Neural cell (in vitro differentiated cells): Measurements from ENCODE around the gene TSNAX. TPM values are rescaled to one million over a fixed set of nuclear protein-coding genes. Genes with fewer than 3 reads are reported as not detected.

ENCODE experiments used
- H2AFZ ChIP-seq: fragments of 200-600, 300-800 bp; sonication (generic), shearing (Covaris generic); 2 replicates; pipeline ENCODE4 v1.6.0; 2014; ENCODE audit warnings: low read depth, mild to moderate bottlenecking, antibody characterized with exemption, low read length, moderate library complexity
- H3F3A ChIP-seq: fragments of 200-600 bp; shearing (Covaris generic); 2 replicates; pipeline ENCODE4 v1.6.1; 2016; ENCODE audit warnings: mild to moderate bottlenecking, moderate library complexity, mixed read lengths, antibody characterized with exemption, low read length; ENCODE audit not compliant: insufficient read depth, poor library complexity, severe bottlenecking
- H3K27ac ChIP-seq: fragments of 200-600, 300-800 bp; sonication (generic), shearing (Covaris generic); 2 replicates; pipeline ENCODE4 v1.5.1; 2014; ENCODE audit warnings: mild to moderate bottlenecking, low read length, moderate library complexity
- H3K27me3 ChIP-seq: fragments of 300-800, 200-600 bp; sonication (generic), shearing (Covaris generic); 2 replicates; pipeline ENCODE4 v1.6.0; 2014; ENCODE audit warnings: mild to moderate bottlenecking, low read depth, low read length, moderate library complexity; ENCODE audit not compliant: insufficient read depth
- H3K36me3 ChIP-seq: fragments of 300-800, 200-600 bp; sonication (generic), shearing (Covaris generic); 2 replicates; pipeline ENCODE4 v1.5.1; 2014; ENCODE audit warnings: mild to moderate bottlenecking, antibody characterized with exemption, low read length, moderate library complexity; ENCODE audit not compliant: insufficient read depth
- H3K4me2 ChIP-seq: fragments of 300-800, 200-600 bp; sonication (generic), shearing (Covaris generic); 2 replicates; pipeline ENCODE4 v1.6.0; 2014; ENCODE audit warnings: mild to moderate bottlenecking, low read length
- H3K4me3 ChIP-seq: fragments of 300-800, 200-600 bp; sonication (generic), shearing (Covaris generic); 2 replicates; pipeline ENCODE4 v1.5.1; 2014; ENCODE audit warnings: mild to moderate bottlenecking, low read length, moderate library complexity
- H3K79me2 ChIP-seq: fragments of 200-600 bp; shearing (Covaris generic); replicated peaks from 2 replicates; pipeline ENCODE4 v1.6.0; 2014; ENCODE audit warnings: mild to moderate bottlenecking, low read length, moderate library complexity; ENCODE audit not compliant: insufficient read depth
- H3K9ac ChIP-seq: fragments of 300-800, 200-600 bp; sonication (generic), shearing (Covaris generic); 2 replicates; pipeline ENCODE4 v1.6.1; 2016; ENCODE audit warnings: mild to moderate bottlenecking, low read length, mixed read lengths
- H3K9me2 ChIP-seq: fragments of 200-600 bp; shearing (Covaris generic); 2 replicates; pipeline ENCODE4 v1.6.1; 2016; ENCODE audit warnings: mild to moderate bottlenecking, low read length, mixed read lengths; ENCODE audit not compliant: insufficient read depth
- H3K9me3 ChIP-seq: fragments of 200-600, 300-800 bp; sonication (generic), shearing (Covaris generic); 2 replicates; pipeline ENCODE4 v1.6.1; 2016; ENCODE audit warnings: mild to moderate bottlenecking, mixed run types, low read length, moderate library complexity, mixed read lengths
- H4K20me1 ChIP-seq: fragments of 200-600 bp; shearing (Covaris generic); 2 replicates; pipeline ENCODE4 v1.6.1; 2016; ENCODE audit warnings: mild to moderate bottlenecking, mixed run types; ENCODE audit not compliant: insufficient read depth
- EP300 ChIP-seq: fragments of 450-650 bp; conservative IDR thresholded peaks from 2 replicates; pipeline ENCODE4 v1.6.1; 2014; ENCODE audit warnings: antibody characterized with exemption, mild to moderate bottlenecking, moderate library complexity; ENCODE audit not compliant: poor library complexity, severe bottlenecking
- EZH2 ChIP-seq: fragments of 200-600, 300-800 bp; shearing (Covaris generic), sonication (generic); IDR thresholded peaks from 2 replicates; pipeline ENCODE4 v1.6.1; 2014; ENCODE audit warnings: antibody characterized with exemption, low read length, borderline replicate concordance, mild to moderate bottlenecking; ENCODE audit not compliant: insufficient read depth, poor library complexity, severe bottlenecking
- MXI1 ChIP-seq: fragments of 450-650 bp; conservative IDR thresholded peaks from 2 replicates; pipeline ENCODE4 v1.6.1; 2014; ENCODE audit warnings: antibody characterized with exemption, mild to moderate bottlenecking; ENCODE audit not compliant: poor library complexity, severe bottlenecking
- POLR2AphosphoS5 ChIP-seq: IDR thresholded peaks from 2 replicates; pipeline ENCODE4 v1.6.1; 2012
- RAD21 ChIP-seq: fragments of 450-650 bp; conservative IDR thresholded peaks from 2 replicates; pipeline ENCODE4 v1.6.1; 2014; ENCODE audit warnings: antibody characterized with exemption, mild to moderate bottlenecking, moderate library complexity
- SMC3 ChIP-seq: fragments of 450-650 bp; conservative IDR thresholded peaks from 2 replicates; pipeline ENCODE4 v1.6.1; 2014; ENCODE audit warnings: antibody characterized with exemption, mild to moderate bottlenecking, moderate library complexity; ENCODE audit not compliant: poor library complexity
- TAF1 ChIP-seq: IDR thresholded peaks from 2 replicates; pipeline ENCODE4 v1.6.1; 2012; ENCODE audit warnings: low read depth
- polyA plus RNA-seq: library from polyadenylated mRNA; depleted of rRNA; stranded (reverse); fragments of >200 nt; gene quantifications from 2 replicates; pipeline ENCODE4 v1.2.3, GENCODE V29; 2014
- TF ChIP-seq, protein P1 (sequence below): fragments of 450-650 bp; IDR thresholded peaks from 2 replicates; pipeline ENCODE4 v1.5.1; 2014; ENCODE audit warnings: antibody characterized with exemption, mild to moderate bottlenecking, moderate library complexity; ENCODE audit not compliant: poor library complexity, severe bottlenecking
- TF ChIP-seq, protein P2 (sequence below): IDR thresholded peaks from 2 replicates; pipeline ENCODE4 v1.6.1; 2012; ENCODE audit warnings: borderline replicate concordance

Gene TSNAX
- polyA plus RNA-seq, 1 donor from 2014 or later, result 55.2 TPM

DNA sequence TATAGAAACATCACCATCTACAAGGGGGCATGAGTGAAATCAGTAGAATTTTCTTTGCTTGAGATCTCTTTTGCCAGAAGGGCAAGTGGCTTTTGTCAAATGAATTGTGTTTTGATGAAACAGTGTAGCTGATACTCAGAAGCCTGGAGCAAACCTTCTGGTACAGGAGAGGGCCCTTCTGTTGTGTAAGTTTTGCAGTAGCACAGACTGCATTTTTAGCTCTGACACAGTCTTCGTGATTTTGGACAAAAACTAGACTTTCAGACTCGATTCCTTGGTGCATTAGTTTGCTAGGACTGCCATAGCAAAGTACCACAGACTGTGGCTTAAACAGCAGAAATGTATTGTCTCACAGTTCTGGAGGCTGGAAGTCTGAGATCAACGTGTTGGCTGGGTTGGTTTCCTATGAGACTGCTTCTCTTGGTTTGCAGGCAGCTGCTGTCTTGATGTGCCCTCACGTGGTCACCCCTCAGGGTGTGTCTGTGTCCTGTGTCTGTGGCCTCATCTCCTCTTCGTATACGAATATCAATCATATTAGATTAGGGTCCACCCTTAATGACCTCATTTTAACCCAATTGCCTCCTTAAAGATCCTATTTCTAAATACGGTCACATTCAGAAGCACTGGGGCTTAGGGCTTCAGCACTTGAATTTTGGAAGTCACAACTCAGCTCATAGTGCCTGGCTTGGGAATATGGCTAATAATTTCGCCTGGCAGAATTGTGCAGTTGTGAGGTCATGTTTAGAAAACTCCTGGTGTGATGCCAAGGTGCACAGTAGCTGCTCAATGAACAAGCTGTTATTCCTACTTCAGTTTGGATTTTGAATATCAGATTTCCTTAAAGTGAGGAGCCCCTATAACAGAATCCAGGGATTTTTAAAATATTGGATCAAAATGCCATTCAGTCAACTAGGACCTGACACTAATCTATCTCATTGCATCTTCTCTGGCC, 77.0 kb downstream of the TSNAX start:
- H3K36me3 ChIP-seq, result no peaks in the 10 kb centered on the region
- no peaks in the 10 kb centered on the region for H3K9me2 ChIP-seq
- H2AFZ ChIP-seq, result no peak overlapping the region
- no peaks in the 10 kb centered on the region for H3K27me3 ChIP-seq
- no peaks in the 10 kb centered on the region for H3K79me2 ChIP-seq
- TF ChIP-seq EZH2 (no peak), SMC3 (no peak), TAF1 (no peak), RAD21 (no peak), POLR2AphosphoS5 (no peak), EP300 (no peak), MXI1 (no peak)
- TF ChIP-seq, protein P1, sequence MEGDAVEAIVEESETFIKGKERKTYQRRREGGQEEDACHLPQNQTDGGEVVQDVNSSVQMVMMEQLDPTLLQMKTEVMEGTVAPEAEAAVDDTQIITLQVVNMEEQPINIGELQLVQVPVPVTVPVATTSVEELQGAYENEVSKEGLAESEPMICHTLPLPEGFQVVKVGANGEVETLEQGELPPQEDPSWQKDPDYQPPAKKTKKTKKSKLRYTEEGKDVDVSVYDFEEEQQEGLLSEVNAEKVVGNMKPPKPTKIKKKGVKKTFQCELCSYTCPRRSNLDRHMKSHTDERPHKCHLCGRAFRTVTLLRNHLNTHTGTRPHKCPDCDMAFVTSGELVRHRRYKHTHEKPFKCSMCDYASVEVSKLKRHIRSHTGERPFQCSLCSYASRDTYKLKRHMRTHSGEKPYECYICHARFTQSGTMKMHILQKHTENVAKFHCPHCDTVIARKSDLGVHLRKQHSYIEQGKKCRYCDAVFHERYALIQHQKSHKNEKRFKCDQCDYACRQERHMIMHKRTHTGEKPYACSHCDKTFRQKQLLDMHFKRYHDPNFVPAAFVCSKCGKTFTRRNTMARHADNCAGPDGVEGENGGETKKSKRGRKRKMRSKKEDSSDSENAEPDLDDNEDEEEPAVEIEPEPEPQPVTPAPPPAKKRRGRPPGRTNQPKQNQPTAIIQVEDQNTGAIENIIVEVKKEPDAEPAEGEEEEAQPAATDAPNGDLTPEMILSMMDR, result no peak
- TF ChIP-seq, protein P2, sequence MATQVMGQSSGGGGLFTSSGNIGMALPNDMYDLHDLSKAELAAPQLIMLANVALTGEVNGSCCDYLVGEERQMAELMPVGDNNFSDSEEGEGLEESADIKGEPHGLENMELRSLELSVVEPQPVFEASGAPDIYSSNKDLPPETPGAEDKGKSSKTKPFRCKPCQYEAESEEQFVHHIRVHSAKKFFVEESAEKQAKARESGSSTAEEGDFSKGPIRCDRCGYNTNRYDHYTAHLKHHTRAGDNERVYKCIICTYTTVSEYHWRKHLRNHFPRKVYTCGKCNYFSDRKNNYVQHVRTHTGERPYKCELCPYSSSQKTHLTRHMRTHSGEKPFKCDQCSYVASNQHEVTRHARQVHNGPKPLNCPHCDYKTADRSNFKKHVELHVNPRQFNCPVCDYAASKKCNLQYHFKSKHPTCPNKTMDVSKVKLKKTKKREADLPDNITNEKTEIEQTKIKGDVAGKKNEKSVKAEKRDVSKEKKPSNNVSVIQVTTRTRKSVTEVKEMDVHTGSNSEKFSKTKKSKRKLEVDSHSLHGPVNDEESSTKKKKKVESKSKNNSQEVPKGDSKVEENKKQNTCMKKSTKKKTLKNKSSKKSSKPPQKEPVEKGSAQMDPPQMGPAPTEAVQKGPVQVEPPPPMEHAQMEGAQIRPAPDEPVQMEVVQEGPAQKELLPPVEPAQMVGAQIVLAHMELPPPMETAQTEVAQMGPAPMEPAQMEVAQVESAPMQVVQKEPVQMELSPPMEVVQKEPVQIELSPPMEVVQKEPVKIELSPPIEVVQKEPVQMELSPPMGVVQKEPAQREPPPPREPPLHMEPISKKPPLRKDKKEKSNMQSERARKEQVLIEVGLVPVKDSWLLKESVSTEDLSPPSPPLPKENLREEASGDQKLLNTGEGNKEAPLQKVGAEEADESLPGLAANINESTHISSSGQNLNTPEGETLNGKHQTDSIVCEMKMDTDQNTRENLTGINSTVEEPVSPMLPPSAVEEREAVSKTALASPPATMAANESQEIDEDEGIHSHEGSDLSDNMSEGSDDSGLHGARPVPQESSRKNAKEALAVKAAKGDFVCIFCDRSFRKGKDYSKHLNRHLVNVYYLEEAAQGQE, result no peak
- no peaks in the 10 kb centered on the region for H3K9me3 ChIP-seq
- no peak overlapping the region for H3K27ac ChIP-seq
- no peak overlapping the region for H3K4me3 ChIP-seq
- H3K9ac ChIP-seq, result no peak overlapping the region
- no peak overlapping the region for H3K4me2 ChIP-seq
- no peaks in the 10 kb centered on the region for H4K20me1 ChIP-seq
- H3F3A ChIP-seq, result no peaks in the 10 kb centered on the region

DNA sequence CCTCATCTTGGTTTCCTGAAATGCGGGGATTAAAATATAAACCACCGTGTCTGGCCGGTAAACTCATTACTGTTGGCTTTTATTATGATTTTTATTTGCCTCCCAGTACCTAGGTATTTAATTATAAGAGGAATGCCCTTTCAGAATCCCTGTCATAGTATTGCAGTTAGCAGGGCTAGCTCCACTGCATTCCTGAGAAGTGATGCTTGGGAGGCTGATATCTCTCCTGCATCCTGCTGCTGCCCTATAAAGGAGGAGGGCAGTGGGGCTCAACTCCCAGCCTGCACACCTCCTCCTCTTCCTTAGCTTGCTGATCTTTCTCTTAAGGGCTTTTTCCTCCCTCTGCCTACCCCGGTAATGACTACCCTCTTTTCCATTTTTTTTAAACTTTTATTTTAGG, 78.2 kb downstream of the TSNAX start:
- Histone ChIP-seq H2AFZ (no peak overlapping the region), H3K27ac (no peak overlapping the region), H3K4me3 (no peak overlapping the region), H3K79me2 (no peaks in the 10 kb centered on the region), H4K20me1 (no peaks in the 10 kb centered on the region), H3K9ac (no peak overlapping the region), H3K27me3 (no peaks in the 10 kb centered on the region), H3K9me3 (no peaks in the 10 kb centered on the region), H3K9me2 (no peaks in the 10 kb centered on the region), H3K4me2 (no peak overlapping the region), H3F3A (no peaks in the 10 kb centered on the region), H3K36me3 (no peaks in the 10 kb centered on the region)
- TF ChIP-seq EZH2 (no peak), RAD21 (no peak), POLR2AphosphoS5 (no peak), MXI1 (no peak), TAF1 (no peak), SMC3 (no peak), EP300 (no peak)
- TF ChIP-seq, protein P1, result no peak
- TF ChIP-seq, protein P2, result no peak
